ENCODE results near the gene LIG3.
A peak's percentile ranks its signal among the peaks of the same experiment; 100 is the strongest.
"Not testable (repeated sequence)": the region's sequence is repeated elsewhere in the genome, so short reads cannot be mapped to it uniquely, and the experiment has no call there.

LIG3 gene

DNA sequence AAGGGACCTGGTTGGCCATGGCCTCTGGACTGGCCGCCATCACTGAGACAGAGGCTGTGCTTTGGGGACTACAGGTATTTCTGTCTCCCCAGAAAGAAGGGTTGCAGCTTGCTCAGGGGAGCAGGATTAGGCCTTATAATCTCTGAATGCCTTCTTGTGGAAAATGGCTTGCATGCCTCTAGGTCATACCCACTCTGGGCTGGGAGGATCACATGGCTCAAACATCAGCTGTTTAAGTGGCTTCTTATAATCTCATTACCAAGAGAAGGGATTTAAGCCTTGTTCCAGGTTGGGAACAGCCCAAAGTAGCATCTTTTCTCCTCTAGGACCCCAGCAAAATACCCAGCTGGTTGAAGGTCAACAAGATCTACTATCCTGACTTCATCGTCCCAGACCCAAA lies 19.1 kb downstream of the LIG3 start:
- no peak for DNase-seq (ENCODE audit: low spot score)

DNA sequence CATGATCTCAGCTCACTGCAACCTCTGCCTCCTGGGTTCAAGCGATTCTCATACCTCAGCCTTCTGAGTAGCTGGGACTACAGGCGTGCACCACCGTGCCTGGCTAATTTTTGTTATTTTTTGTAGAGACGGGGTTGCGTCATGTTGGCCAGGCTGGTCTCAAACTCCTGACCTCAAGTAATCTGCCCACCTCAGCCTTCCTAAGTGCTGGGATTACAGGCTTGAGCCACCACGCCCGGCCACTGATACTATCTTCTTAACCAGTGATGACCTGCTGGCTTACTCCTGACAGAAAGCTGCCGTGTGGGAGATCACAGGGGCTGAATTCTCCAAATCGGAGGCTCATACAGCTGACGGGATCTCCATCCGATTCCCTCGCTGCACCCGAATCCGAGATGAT lies 20.7 kb downstream of the LIG3 start:
- not testable (repeated sequence) for DNase-seq (ENCODE audit: low spot score)

DNA sequence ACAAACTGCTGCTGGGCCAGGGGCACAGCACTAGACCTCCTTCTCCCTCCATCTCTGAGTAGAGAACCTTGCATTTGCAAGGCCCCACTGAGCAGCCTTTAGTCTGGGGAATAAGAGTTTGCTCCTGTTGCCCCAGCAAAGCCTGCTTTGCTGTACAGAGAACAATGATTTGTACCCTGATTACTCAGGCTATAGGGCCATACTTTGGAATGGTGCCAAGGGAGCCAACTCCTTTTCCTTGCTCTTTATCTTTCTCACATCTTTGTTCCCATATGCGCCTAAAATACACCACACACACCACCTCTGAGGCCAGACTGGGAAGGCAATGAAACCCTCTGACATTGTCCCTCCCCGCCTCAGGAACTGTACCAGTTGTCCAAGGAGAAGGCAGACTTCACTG lies 21.2 kb downstream of the LIG3 start:
- DNase-seq (ENCODE audit: low spot score) = no peak

DNA sequence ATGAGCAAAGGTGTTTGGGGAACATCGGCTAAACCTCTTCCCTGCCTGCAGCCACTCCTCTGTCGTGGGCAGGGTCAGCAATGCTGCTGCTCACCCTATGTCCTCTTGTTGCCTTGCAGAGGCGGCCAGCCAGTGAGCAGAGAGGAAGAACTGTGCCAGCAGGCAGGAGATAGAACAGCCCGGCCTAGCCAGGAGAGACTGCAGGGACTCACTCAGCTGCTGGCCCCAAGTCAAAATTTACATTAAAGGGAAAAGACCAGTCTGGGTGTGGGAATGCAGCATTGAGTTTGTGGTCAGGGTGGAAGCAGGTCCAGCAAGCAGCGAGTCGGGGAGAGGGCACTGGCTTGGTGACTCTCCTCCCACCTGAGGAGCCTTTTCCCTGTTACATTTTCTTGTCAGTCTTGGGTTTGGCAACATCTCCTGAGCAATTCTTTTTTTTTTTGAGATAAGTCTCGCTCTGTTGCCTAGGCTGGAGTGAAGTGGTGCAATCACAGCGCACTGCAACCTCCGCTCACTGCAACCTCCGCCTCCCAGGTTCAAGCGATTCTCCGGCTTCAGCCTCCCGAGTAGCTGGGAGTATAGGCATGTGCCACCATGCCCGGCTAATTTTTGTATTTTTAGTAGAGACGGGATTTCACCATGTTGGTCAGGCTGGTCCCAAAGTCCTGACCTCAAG lies 22.7 kb downstream of the LIG3 start:
- no peak for DNase-seq (ENCODE audit: low spot score)

DNA sequence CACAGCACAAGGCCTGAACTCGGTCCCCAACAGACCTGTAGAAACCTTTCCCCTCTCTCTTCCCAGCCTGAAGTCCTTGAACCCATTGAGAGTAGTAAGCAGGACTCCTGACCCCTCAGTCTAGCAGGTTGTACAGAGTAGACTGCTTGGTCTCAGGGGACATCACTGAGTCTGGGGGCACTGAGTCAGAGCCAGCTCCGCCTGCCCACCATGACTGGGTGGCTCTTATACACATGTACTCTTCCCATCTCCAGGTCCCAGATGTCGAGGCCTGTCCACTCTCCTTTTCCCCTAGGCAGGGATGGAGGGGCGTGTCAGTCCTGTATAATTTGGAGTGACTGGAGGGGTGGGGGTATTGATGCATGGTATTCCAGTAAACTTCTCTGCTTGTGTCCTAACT lies 23.5 kb downstream of the LIG3 start:
- no peak for DNase-seq (ENCODE audit: low spot score)

DNA sequence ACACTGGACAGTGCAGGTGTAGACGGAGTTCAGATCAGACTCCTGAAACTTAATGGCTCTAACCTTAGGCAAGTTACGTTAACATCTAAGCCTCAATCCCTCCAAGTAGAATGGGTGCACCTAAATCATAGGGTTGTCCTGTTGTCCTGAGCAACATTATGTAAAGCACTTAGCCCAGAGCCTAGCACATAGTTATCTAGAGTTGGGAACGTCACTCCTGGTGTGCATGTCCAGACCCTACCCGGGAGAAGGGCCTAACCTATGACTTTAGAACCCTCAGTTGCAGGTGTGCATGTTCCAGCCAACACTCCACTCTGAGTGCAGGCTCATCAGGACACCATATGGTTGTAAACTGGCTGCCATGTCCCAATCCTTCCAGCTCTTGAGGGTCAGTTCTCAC lies 26.0 kb downstream of the LIG3 start:
- no peak for DNase-seq (ENCODE audit: low spot score)

DNA sequence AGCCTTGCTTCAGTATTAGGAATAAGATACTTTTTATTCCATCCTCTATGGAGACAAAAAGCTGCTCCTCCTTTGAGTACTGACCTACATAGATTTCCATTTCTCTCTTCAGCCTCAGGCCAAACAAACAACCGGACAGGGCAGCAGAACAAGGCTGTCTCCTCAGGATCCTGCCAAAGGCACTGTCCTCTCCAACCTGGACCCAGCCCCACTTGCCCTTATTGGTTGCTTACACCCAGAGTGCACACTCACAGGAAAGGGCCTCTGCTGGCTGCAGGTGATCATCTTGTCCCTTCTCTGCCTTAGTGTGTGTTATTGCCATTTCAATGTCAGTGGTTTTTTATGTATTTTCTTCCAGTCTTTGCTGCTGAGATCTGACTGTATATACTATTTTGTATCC lies 26.6 kb downstream of the LIG3 start:
- DNase-seq (ENCODE audit: low spot score) = no peak

DNA sequence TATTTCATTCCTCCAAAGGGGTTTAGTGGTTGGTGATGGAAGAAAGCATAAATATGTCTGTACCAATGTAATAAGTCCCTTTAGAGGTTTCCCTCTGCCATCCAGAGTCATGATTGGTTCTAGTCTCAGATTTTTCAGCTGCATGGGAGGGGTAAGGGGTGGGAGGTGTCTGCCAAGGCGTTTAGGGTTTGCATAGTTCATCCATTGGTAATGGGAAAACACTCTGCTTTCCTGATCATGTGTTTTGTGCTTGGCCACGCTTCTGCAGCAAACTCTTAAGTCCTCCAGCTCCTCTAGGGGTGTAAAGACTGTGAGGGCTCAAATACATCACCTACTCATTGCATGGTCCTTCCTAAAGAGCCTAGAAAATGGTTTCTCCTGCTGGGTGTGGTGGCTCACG lies 29.8 kb downstream of the LIG3 start:
- DNase-seq (ENCODE audit: low spot score) = no peak

DNA sequence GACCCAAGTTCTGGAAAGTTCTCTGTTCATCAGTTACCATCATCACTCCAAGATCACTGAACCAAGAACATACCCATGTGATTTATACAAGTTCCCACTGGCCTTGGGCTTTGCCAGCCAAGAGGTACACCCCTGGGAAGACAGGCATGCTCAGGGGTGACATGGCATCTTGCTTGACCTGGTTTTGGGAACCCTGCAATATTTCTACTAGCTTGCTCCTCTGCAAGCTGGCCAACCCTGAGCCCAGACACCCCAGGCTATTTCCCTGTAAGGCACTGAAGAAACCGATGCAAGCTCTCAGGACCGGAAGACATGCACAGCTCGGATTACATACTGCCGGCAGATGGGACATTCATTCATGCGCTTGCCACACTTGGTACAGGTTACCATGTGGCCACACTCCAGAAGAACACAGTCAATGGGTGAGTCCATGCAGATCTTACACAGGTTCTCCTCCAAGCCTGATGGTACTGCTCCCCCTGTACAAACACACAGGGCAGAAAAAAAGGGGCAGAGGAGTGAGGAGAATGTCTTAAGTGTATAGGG lies 31.4 kb downstream of the LIG3 start:
- no peak for DNase-seq (ENCODE audit: low spot score)

DNA sequence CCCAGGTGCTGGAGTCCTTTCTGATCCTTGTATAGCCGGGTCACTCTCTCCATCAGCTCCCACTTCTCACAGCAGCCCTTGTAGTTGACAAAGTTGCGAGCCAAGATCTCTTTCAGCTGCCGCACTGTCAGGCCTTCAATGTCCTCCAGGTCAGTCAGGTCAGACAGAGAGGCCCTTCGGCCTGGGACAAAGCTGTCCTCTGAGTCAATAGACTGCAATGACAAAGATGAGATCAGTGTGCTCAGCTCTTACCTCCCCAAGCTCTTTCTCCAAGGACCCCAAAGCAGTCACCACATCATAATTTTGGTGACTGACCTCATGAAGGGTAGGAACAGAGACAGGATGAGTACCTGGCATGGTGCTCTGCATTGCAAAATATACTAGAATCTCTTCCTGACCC lies 36.1 kb downstream of the LIG3 start:
- DNase-seq (ENCODE audit: low spot score) = no peak

DNA sequence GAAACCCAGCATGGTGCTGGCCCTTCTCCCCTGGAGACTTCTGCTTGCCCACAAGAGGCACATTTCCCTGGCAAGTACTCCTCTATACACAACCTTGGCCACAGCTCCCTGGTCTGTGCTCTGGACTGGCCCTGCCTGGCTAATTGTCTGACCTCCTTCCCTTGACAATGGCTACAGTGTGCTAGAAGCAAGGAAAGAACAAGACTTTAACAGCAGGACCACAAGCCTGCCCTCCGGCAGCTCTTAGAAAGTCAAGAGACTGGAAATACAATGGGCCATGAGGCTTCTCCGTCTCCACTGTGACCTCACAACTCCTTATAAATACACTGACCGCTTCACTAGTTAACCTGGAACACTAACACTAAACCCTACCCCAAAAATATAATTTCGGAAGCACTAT lies 36.7 kb downstream of the LIG3 start:
- DNase-seq (ENCODE audit: low spot score) = no peak

DNA sequence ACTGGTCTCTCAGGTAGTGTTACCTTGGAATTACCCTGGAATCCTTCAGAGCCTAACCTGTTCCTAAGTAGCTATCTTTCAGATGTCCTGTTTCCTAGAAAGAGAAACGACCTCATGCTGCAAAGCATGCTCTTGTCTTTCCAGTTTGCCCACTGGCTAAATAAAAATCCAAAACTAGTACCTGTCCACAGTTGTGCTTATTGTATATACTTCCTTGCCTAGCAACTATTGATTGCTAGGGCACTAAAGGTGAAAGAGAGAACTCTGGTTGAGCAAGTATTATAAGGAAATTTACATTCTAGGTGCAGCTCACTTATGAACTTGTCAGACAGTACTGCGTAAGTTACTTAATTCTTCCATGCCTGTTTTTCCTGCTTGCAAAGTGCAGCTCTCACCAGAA lies 38.5 kb downstream of the LIG3 start:
- DNase-seq (ENCODE audit: low spot score) = no peak

DNA sequence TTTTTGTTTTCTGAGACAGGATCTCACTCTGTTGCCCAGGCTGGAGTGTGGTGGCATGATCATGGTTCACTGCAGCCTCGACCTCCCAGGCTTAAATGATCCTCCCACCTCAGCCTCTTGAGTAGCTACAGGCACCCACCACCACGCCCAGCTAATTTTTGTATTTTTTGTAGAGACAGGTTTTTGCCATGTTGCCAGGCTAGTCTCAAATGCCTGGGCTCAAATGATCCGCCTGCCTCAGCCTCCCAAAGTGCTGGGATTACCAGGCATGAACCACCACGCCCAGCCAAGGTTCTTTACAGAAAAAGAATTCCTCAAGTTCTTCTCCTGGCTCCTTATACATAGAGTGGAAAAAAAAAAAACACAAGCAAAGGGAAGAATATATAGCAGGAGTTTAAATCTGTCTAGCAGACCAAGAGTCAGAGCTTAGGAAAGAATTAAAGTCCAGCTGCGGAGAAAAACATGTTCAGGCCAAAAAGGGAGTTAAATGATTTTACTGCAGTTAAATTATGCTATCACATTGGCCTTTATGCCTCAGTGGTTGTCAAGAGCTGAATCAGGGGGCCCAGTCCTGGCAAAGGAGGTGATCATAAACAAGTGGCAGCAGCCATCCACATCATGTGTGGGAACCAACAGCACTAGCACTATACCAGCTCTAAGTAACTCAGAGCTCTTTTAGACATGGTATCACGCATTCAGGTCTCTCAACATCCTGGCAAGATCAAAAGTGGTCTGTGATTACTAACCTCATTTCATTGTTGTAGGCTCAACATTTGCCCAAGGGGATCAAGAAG lies 39.3 kb downstream of the LIG3 start:
- no peak for DNase-seq (ENCODE audit: low spot score)

DNA sequence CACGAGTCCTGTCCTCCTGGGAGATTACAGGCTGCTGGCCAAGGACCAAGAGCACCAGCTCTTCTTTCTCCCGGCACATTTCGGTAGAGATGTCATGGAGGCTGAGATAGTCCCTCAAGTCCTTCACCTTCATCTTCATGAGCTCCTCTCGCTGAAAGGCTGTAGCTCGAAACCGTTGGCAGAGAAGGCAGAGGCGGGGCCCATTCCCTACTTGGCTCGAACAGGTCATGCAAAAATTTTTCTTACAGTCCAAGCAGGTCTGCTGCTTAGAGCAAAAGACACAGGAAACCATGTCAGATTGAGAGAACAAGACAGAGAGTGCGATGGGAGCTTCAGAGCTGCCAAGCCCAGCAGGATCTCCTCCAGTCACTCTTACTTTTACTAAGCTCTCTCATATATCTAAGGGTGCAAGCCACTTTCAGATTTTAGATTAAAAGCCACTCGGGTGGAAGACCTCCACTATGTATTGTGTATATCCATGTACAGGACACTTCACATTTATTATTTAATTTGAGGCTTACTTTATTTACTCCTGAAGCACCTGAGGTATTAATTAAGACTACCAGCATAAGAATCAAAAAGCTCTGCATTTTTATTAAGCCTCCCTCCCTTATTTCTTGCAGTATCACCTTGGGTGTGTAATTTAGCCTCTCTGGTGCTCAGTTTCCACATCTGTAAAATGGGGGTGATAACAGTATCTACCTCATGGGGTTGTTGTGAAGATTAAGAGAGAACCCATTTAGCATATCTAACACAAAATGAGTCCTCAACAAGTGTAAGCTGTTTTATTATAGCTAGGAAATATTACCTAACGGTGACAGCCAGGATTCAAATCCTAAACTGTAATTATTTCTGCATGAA lies 41.4 kb downstream of the LIG3 start:
- no peak for DNase-seq (ENCODE audit: low spot score)

DNA sequence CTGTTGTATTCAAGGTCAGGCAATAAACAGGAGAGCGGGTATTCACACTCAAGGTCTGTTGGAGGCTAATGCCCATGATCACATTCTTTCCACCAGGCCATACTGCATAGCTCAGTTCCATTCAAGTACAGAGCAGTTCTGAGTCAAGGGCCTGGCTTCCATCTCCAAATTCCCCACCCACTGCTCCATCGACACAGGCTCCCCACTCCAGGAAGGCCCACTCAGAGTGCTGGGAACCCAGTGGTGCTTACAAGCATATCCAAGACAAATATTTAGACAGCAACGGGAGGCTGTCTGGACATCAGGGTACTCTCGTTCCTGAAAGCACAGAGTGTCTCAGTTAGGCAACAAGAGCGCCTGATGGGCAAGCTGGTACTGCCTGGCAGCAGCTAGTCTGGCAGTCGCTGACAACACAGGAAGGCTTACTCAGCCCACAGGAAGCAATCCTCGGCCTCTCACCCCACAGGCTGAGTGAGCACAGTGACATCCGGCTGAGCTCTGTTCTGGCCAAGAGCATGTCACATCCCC lies 42.3 kb downstream of the LIG3 start:
- peak; percentile 97 for DNase-seq (ENCODE audit: low spot score)

DNA sequence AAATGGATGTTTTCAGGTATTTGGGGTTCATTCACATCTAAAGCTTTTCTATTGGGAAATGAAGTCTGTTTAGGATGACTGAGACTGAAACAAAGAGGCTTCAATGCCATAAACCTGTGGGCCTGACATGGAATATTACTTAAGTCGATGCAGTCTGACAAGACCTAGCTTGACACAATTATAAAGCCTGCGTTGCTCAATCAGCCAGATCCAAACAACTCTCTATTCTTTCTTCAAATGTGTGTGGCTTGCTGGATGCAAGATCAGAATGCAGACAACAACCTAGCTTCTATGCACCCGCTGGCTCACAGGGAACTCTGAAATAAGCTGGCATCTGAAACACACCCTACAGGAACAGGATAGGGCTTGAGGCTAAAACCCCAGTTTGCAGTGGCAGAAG lies 43.2 kb downstream of the LIG3 start:
- peak; percentile 65 for DNase-seq (ENCODE audit: low spot score)

DNA sequence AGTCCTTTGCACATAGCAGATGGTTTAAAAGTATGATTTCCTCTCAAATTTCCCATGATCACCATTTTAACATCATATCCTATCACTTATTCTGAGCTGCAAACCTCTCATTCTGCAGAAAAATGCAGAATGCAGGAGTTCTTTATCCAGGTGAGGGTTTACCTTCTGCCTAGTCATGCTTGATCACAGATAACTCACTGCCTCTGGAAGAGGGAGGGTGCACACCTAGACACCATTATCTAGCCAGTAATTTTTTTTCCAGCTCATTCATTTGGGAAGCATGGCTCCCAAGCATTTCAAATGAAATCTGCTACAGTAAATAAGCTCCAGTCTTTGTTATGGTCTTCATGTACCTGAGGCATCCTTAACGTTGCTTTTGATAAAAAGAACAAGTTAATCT lies 45.2 kb downstream of the LIG3 start:
- DNase-seq (ENCODE audit: low spot score) = no peak

DNA sequence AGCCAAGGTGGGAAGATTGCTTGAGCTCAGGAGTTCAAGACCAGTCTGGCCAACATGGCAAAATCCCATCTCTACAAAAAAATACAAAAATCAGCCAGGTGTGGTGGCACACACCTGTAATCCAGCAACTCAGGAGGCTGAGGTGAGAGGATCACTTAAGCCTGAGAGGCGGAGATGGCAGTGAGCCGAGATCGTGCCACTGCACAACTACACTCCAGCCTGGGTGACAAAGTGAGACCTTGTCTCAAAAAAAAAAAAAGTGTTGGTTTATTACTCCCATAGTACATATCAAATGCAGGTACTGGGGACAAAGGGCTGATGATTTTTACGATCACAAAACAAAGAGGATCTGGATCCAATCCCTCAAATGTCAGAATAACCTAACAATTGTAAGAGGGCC lies 47.8 kb downstream of the LIG3 start:
- not testable (repeated sequence) for DNase-seq (ENCODE audit: low spot score)

DNA sequence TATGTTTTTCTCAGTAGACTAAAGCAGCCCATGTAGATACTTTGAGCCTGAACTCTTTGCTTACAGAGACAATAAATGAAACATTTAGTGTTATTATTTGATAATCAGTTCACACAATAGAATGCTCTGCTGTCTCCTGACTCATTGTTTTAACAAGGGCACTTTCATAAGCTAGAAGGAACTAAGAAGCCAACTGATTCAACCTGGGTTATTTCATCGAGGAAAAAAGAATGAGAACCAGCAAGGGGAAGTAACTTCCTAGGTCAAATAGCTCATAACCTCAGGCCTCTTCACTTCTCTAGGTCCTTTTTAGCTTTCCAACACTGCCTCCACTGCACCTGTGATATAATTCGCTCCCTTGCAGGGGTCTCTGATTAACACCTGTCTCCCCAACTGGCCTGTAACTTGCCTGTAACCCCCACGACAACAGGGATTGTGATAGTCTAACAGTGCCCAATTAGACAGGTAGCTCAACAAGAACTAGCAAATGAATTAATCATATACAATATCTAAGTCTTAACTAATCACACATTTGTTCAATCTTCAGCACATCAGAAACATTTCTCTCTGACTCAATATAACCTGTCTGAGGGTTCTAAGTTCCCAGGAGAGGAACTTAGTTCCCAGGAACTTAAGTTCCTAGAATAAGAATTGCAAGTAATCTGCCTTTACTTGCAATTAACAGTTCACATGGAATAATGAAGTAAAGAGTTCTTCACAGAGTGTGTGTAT lies 48.4 kb downstream of the LIG3 start:
- DNase-seq (ENCODE audit: low spot score) = no peak

DNA sequence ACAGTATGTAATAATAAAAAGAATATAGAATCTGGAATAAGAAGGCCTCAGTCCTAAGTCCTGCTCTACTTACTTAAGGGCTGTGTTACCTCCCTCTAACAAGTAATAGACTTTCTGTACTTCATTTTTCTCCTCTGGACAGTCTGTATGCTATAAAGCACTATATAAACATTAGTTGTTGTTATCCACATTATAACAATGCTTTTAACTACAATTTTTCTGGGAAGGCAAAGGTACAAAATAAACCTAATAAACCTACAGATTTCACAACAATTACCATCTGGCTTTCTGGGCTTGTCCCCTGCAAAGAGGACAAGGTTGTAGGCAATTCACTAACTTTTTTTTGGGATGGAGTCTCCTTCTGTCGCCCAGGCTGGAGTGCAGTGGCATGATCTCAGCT lies 50.5 kb downstream of the LIG3 start:
- DNase-seq (ENCODE audit: low spot score) = no peak

DNA sequence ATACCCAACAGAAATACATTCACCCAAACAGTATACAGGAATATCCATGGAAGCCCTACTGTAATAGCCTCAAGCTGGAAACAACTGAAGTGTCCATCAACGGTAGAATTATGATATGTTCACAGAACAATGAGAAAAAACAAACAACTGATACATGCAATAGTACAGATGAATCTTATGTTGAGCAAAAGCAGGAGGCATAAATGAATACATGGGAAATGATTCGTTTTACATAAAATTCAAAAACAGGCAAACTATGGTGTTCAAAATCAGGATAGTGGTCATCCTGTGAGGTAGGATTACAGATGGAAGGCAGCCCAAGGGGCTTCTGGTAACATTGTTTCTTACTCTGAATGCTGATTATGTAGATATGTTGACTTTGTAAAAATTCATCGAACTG lies 58.1 kb downstream of the LIG3 start:
- no peak for DNase-seq (ENCODE audit: low spot score)

DNA sequence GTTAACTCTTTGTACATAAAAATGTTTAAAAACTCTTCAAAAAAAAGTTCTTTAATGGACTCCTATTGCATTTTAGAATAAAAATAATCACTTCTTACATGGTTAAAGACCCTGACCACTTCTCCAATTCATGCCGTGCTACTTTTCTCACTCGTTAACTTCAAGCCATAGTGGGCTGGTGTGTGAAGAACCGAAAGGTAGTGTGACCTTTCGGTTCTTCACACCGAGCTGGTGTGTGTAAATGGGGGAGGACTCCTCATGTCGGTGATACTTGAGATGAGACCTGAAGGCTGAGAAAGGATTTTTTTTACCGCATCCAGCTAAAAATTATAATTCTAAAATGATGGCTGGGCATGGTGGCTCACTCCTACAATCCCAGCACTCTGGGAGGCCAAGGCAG lies 61.1 kb downstream of the LIG3 start:
- DNase-seq (ENCODE audit: low spot score) = no peak

Data from globus pallidus (tissue), 1 donor.